SJSA1 (cell line): ENCODE data around the gene BRMS1. TPM values are rescaled to one million over a fixed set of nuclear protein-coding genes. Genes with fewer than 3 reads are reported as not detected.
"Not testable (repeated sequence)": the region's sequence is repeated elsewhere in the genome, so short reads cannot be mapped to it uniquely, and the experiment has no call there.

Experiments
- DNase-seq, 2 experiments: peaks; one replicate each; pipeline ENCODE4 v3.0.0-alpha.2; 2015 to 2020; ENCODE audit warnings: low spot score in 2 of 2, low read depth in 1 of 2
- H3K27ac ChIP-seq: fragments of 250-450 bp; sonication (Bioruptor Pico); 2 replicates; pipeline ENCODE4 v1.5.1; 2020; ENCODE audit warnings: mild to moderate bottlenecking, moderate library complexity
- H3K27me3 ChIP-seq: fragments of 250-450 bp; sonication (Bioruptor Pico); replicated peaks from 2 replicates; pipeline ENCODE4 v1.5.1; 2020; ENCODE audit warnings: mild to moderate bottlenecking, moderate library complexity
- H3K36me3 ChIP-seq: fragments of 250-450 bp; sonication (Bioruptor Pico); 2 replicates; pipeline ENCODE4 v1.5.1; 2020; ENCODE audit warnings: mild to moderate bottlenecking
- H3K4me1 ChIP-seq: fragments of 250-450 bp; sonication (Bioruptor Pico); replicated peaks from 2 replicates; pipeline ENCODE4 v1.6.1; 2021; ENCODE audit warnings: mild to moderate bottlenecking
- H3K4me3 ChIP-seq: fragments of 250-450 bp; sonication (Bioruptor Pico); 2 replicates; pipeline ENCODE4 v1.5.1; 2020; ENCODE audit warnings: mild to moderate bottlenecking
- H3K9me3 ChIP-seq: fragments of 250-450 bp; sonication (Bioruptor Pico); replicated peaks from 2 replicates; pipeline ENCODE4 v1.5.1; 2020; ENCODE audit warnings: mild to moderate bottlenecking
- total RNA-seq: library from RNA; depleted of rRNA; stranded (reverse); fragments of >200 nt; shearing (Covaris generic); gene quantifications from 2 replicates; pipeline ENCODE4 v1.2.3, GENCODE V29; 2014; rRNA removed

BRMS1 gene, protein sequence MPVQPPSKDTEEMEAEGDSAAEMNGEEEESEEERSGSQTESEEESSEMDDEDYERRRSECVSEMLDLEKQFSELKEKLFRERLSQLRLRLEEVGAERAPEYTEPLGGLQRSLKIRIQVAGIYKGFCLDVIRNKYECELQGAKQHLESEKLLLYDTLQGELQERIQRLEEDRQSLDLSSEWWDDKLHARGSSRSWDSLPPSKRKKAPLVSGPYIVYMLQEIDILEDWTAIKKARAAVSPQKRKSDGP
- total RNA-seq: 170 and 189 TPM in 2 replicates

DNA sequence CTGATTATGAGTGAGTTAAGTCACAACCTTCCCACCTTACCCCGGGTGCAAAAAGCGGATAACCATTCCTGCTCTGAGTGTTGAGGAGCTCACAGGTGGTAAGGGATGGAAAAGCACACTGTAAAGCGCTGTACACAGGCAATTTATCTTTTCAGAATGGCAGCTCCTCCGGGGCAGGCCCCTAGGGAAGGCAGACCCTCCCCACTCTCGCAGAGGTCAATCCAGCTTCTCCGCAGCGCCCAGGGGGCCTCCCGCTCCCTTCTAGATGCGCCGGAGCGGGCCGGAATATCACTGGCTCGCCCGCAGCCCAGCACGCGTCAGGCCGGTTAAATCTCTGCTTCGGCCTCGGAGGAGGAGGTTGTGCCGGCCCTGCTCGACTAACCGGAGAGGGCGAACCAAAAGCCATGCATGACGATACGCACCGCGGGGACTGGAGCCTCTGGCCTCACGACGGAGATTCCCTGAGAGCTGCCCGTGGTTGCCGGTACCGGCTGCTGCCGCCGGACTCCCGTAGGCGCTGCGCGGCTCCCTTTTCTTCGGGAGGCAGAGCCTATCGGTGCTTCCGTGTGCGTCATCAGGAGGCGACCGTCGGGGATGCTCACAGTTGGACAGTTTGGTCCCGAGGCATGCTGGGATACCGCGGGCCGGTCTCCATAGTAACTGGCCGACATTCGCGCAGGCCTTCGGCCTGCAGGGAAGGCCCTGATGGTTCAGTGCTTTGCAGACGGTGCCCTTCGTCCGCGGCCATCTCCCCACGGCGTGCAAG lies at the start of gene BRMS1:
Gene BRMS1, minus strand, starts transcription at position 555 of the 766 bp plus-strand sequence. CDS start 2,870 bp downstream, outside the sequence.
- no peaks in the 10 kb centered on the region for H3K27me3 ChIP-seq
- peaks cover 44% of the 10 kb centered on the region for H3K36me3 ChIP-seq
- peak within 1 kb of the TSS; percentile 41 for H3K27ac ChIP-seq
- no peaks in the 10 kb centered on the region; the same call in 1 of the 2 replicates for H3K9me3 ChIP-seq
- peak; percentile 95 to 100 for DNase-seq
- peak within 1 kb of the TSS; percentile 74 for H3K4me3 ChIP-seq
- H3K4me1 ChIP-seq: peaks cover 38% of the 10 kb centered on the region

DNA sequence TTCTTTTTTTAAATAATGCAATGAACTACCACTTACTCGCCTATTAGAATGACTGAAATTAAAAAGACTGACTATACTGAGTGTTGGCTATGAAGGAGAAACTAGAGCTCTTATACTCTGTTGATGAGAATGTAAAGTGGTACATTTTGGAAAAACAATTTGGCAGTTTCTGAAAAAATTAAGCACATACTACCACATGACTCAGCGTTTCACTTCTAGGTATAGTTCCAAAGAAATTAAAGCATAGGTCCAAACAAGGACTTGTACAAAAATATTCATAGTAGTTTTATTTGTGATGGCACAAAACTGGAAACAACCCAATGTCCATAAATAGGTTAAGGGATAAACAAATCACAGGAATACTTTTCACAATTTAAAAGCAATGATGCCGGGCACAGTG lies 49.0 kb upstream of the BRMS1 start:
- Histone ChIP-seq H3K9me3 (no peaks in the 10 kb centered on the region), H3K27me3 (peaks cover 41% of the 10 kb centered on the region), H3K27ac (no peak overlapping the region), H3K4me3 (no peak overlapping the region), H3K36me3 (no peaks in the 10 kb centered on the region), H3K4me1 (no peaks in the 10 kb centered on the region)
- no peak for DNase-seq

DNA sequence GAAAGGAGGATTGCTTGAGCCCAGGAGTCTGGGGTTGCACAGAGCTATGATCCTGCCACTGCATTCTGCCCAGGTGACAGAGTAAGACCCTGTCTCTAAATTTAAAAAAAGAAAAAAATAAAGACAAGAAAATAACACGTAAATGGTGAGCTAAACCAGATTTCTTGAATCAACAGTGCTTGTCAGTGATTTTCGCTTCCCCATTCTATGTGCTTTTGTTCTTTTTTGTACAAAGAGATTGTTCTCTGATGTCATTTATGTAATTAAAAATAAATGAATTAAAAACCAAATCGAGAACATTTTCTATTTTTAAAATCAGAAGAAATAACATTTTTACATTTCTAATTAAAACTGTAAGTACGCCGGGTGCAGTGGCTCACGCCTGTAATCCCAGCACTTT lies 46.4 kb upstream of the BRMS1 start:
- H3K9me3 ChIP-seq: no peaks in the 10 kb centered on the region
- no peak overlapping the region for H3K27ac ChIP-seq

DNA sequence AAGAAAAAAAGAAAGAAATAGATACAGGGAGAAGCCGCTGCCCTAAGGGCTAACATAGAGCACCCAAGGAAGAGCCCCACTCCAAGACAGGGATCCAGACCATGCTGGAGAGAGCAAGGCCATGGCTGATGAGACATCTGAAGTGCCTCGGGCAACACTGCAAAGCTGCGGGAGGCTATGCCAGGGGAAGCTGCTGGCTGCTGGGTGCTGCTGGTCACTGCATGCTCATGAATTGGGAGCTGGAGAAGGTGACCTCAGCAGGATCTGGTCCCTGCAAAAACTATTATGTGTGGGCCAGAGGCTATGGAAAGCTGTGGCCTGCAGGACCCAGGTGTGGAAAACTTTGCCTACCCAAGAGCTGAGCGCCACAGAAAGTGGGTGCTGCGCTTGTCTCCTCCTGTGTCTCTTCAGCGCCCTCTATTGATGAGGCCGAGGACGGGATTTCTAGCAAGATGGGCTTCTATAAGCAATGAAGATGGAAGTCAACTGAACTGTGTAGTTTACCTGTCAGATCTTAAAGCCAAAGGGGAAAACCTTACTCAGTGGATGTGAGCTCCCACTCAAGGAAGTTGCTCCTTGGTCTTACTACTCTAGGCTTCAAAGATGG lies 44.0 kb upstream of the BRMS1 start:
- H3K9me3 ChIP-seq: no peaks in the 10 kb centered on the region
- no peaks in the 10 kb centered on the region for H3K36me3 ChIP-seq
- peaks cover 28% of the 10 kb centered on the region for H3K27me3 ChIP-seq
- H3K4me3 ChIP-seq: no peak overlapping the region
- no peak overlapping the region for H3K27ac ChIP-seq
- peak; percentile 74 to 87 for DNase-seq
- H3K4me1 ChIP-seq: peaks cover 5% of the 10 kb centered on the region

More for the DNA sequence above, 46.4 kb upstream of the BRMS1 start:
- no peak for DNase-seq
- Histone ChIP-seq H3K4me1 (peaks cover 2% of the 10 kb centered on the region), H3K36me3 (no peaks in the 10 kb centered on the region), H3K27me3 (peaks cover 36% of the 10 kb centered on the region), H3K4me3 (no peak overlapping the region)

DNA sequence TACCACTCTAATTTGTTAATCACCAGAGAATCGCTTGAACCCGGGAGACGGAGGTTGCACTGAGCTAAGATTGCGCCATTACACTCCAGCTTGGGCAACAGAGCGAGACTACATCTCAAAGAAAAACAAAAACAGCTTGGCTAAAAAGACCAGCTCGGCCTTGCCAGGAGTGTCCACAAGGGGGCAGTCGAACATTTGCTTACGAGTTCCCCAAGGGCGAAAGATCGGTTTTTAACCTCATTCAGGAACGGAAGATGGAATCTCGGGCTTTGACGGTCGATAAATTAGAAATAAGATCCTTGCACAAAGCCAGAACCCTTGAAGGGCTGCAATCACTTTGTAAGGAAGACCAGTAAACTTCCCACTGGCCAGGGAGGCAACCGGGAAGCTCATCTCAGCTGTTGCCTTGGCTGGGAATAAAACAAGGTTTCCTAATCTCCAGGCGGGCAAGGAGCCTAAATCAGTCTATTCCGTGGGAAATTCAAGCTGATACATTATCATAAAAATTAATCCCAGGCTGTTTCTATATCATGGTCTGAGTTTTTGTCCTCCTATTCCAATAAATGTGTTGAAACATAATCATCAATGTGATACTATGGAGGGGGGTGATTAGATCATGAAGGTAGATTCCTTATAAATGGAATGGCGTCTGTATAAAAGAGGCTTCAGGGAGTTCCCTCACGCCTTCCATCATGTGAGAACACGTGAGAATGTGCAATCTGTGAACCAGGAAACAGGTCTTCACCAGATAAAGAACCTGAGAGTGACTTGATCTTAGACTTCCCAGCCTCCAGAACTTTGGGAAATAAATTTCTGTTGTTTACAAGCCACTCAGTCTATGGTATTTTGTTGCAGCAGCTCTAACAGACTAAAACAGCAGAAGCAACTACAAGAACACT lies 41.5 kb upstream of the BRMS1 start:
- H3K36me3 ChIP-seq: no peaks in the 10 kb centered on the region
- H3K9me3 ChIP-seq: no peaks in the 10 kb centered on the region
- H3K27ac ChIP-seq: no peak overlapping the region
- H3K27me3 ChIP-seq: peaks cover 28% of the 10 kb centered on the region
- no peak overlapping the region for H3K4me3 ChIP-seq
- peaks cover 5% of the 10 kb centered on the region for H3K4me1 ChIP-seq
- DNase-seq: peak; percentile 91 to 92

DNA sequence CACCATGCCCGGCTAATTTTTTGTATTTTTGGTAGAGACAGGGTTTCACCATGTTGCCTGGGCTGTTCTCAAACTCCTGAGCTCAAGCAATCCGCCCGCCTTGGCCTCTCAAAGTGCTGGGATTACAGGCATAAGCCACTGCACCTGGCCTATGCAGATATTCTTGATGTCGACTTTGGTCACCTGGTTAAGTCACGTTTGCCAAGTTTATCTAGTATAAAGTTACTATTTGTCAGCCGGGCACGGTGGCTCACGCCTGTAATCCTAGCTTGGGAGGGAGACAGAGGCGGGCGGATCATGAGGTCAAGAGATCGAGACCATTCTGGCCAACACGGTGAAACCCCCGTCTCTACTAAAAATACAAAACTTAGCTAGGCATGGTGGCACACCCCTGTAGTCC lies 39.4 kb upstream of the BRMS1 start:
- not testable (repeated sequence) for H3K9me3 ChIP-seq, H3K36me3 ChIP-seq, H3K4me1 ChIP-seq, DNase-seq, H3K27ac ChIP-seq, H3K4me3 ChIP-seq
- peaks cover 22% of the 10 kb centered on the region for H3K27me3 ChIP-seq

DNA sequence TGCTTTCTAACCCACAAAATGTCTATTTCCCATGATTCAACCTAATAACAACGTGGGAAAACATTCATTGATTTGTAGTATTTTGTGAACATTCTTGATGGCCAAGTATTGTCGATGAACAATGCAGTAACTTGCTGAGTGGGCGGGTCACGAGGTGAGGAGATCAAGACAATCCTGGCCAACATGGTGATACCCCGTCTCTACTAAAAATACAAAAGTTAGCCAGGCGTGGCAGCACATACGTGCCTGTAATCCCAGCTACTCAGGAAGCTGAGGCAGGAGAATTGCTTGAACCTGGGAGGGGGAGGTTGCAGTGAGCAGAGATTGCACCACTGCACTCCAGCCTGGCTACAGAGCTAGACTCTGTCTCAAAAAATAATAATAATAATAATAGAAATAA lies 35.4 kb upstream of the BRMS1 start:
- H3K27ac ChIP-seq, H3K4me3 ChIP-seq, DNase-seq, H3K4me1 ChIP-seq, H3K9me3 ChIP-seq, H3K36me3 ChIP-seq: not testable (repeated sequence)
- peaks cover 36% of the 10 kb centered on the region for H3K27me3 ChIP-seq

DNA sequence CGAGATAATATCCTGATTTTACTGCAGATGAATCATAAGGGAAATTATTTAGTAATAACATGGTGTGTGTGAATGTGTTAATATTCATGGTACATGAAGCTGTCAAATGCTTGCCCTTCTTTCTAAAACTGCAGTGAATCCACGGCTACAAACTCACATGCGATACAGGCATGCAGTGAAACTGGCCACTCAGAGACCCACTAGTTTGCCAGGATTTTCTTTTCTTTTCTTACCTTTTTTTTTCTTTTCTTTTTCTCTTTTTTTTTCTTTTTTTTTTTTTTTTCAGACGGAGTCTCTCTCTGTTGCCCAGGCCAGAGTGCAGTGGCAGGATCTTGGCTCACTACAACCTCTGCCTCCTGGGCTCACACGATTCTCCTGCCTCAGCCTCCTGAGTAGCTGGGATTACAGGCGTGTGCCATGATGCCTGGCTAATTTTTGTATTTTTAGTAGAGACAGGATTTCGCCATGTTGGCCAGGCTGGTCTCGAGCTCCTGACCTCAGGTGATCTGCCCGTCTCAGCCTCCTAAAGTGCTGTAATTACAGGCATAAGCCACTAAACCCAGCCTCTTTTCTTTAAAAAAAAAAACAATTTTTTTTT lies 28.9 kb upstream of the BRMS1 start:
- Histone ChIP-seq H3K27me3 (peaks cover 76% of the 10 kb centered on the region), H3K4me1 (peaks cover 17% of the 10 kb centered on the region)
- not testable (repeated sequence) for H3K27ac ChIP-seq, H3K9me3 ChIP-seq, H3K4me3 ChIP-seq, DNase-seq, H3K36me3 ChIP-seq

DNA sequence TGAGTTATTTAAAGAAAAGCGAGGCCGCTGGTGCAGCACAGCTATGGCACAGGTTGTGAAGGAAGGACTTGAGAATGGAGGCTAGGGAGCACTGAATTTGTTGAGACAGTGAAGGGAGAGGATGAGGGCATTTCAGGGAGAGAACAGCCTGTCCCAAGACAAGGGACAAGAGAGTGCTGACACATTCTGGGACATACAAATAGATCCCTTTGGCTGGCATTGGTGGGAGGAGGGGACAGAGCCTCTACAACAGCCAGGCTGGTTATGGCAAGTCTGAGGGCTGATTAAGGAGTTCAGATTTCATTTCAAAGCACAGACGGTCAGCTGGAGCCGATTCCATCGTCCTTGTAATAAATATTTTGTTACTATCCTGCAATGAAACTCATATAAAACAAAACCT lies 28.4 kb upstream of the BRMS1 start:
- no peak for DNase-seq
- Histone ChIP-seq H3K4me1 (peaks cover 17% of the 10 kb centered on the region), H3K27ac (no peak overlapping the region), H3K27me3 (peaks cover 76% of the 10 kb centered on the region), H3K9me3 (no peaks in the 10 kb centered on the region), H3K4me3 (no peak overlapping the region), H3K36me3 (no peaks in the 10 kb centered on the region)

DNA sequence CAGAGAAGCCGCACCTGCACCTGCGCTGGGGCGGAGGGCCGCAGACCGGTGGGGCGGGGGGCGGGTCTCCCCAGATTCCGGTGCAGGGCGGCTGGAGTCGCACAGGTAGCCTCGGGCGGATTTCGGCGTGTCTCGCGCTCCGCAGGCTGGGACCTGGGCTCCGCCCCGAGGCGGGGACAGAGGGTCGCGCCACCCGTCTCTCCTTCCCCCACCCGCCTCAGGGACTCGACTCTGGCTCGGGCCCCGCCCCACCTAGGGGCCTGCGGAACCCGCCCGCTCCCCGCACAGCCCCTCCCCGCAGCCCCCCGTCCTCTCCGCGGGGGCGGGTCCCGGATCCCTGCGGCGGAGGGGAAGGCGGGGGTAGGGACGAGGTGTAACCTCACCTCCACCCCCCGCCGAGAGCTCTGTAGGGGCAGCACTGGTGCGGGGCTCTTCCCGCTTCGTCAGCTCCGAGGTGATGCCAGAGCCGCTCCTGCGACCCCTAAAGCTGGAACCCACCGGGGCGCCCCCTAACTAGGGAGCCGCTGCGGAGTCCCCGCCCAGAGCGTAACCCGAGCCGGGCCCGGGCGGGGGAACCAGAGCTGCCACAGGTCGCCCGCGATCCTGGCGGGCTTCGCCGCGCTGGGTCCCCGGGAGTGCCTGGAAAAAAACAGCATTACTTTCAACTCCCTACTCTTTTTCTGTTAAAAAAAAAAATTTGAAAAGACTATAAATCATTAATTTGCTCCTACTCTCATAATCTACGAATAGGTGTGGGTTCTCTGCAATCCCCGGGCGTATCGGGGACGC lies 26.9 kb upstream of the BRMS1 start, which contains the start of gene SLC29A2:
Gene SLC29A2, minus strand, starts transcription at position 134 of the 789 bp plus-strand sequence. CDS start 169 bp downstream, outside the sequence.
- Histone ChIP-seq H3K27ac (no peak within 1 kb of the TSS), H3K9me3 (no peaks in the 10 kb centered on the region), H3K36me3 (no peaks in the 10 kb centered on the region), H3K4me3 (peak within 1 kb of the TSS; percentile 29), H3K4me1 (peaks cover 17% of the 10 kb centered on the region), H3K27me3 (peaks cover 75% of the 10 kb centered on the region)
- peak in 1 of 2 experiments; percentile 49 for DNase-seq

DNA sequence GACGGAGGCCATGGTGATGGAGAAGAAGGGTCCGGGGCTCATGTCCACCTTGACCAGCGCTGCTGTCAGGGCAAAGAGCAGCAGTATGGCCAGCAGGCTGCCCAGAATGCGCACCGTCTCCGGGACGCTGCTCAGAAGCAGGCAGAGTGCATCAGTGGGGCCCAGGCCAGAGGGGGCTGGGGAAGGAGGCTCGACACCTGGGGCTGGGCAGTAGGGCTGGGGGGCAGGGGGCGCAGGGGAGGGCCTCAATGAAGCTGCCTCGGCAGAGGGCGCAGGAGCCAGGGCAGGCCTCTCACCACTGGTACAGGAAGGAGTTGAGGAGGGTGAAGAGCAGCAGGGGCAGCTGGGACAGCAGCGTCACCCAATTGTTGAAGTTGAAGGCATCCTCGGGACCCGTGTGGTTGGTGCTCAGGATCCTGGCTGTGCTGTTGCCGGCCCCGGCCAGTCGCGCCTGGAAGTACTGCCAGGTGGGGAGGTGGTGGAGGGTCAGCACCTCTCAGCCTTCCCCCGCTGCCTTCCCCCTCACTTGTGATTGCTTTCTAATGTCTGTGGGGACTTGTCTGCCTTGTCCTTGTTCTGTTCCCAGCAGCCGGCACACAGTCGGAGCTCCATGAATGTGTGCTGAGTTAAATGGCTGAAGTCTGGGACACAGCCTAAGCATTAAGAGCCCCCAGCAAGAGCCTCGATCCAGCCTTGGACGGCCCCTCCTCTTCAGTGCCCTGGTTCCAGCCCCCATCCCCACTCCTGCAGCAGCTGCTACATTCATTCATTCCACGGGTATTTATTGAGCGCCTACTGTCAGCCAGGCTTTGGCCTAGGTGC lies 24.4 kb upstream of the BRMS1 start:
- no peaks in the 10 kb centered on the region for H3K9me3 ChIP-seq
- DNase-seq: no peak
- H3K36me3 ChIP-seq: no peaks in the 10 kb centered on the region
- no peak overlapping the region for H3K4me3 ChIP-seq
- peaks cover 69% of the 10 kb centered on the region for H3K27me3 ChIP-seq
- peaks cover 17% of the 10 kb centered on the region for H3K4me1 ChIP-seq
- H3K27ac ChIP-seq: no peak overlapping the region

DNA sequence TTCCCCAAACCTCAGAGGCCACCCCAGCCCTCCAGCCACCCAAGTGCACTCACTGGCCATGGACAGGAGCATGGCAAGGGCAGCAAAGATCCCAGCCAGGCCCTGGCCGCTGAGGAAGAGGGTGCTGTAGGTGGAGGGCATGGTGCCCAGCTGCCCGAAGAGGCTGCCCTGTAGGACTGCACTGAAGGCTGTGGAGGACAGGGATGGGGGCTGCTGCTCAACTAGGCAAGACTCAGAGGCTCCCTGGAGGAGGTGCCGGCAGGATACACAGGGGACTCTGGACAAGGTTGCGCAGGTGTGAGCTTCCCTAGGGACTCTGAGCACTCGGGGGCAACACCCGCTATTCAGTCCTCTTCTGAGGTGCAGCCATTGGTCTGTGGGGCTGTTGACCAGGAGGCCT lies 23.6 kb upstream of the BRMS1 start:
- no peak overlapping the region for H3K4me3 ChIP-seq
- DNase-seq: no peak
- H3K9me3 ChIP-seq: no peaks in the 10 kb centered on the region
- H3K27ac ChIP-seq: no peak overlapping the region
- no peaks in the 10 kb centered on the region for H3K36me3 ChIP-seq
- peaks cover 17% of the 10 kb centered on the region for H3K4me1 ChIP-seq
- peaks cover 61% of the 10 kb centered on the region for H3K27me3 ChIP-seq
